OCI-M2 (cell line): ENCODE results near the gene KRT40.
"Not testable (repeated sequence)": the region's sequence is repeated elsewhere in the genome, so short reads cannot be mapped to it uniquely, and the experiment has no call there.

ENCODE experiments used
- DNase-seq: peaks from one replicate; lab custom pipeline; 2025; ENCODE audit not compliant: unreplicated experiment; lab: John Stamatoyannopoulos, UW

KRT40 gene

DNA sequence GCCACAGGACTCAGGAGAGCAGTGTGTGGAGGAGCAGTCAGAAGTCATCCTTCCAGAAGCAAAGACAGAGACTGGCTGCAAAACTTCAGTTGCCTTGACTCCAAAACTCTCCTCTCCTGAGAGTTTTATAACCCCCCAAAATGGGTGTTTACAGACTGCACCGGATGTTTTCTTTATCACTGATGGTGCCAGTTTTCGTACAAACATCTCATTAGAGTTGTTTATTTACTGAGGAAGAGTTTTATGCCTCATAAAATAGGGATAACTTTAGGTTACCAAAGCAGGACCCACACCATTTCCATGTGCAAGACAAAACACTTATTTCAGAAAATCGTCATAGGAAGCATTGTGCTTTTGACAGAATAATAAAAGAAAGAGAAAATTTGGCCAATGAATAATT, at the start of gene KRT40:
KRT40 (minus strand) TSS at position 101 of the 400 bp plus-strand sequence; CDS start at position 48, 53 bp downstream.
- DNase-seq: no peak

DNA sequence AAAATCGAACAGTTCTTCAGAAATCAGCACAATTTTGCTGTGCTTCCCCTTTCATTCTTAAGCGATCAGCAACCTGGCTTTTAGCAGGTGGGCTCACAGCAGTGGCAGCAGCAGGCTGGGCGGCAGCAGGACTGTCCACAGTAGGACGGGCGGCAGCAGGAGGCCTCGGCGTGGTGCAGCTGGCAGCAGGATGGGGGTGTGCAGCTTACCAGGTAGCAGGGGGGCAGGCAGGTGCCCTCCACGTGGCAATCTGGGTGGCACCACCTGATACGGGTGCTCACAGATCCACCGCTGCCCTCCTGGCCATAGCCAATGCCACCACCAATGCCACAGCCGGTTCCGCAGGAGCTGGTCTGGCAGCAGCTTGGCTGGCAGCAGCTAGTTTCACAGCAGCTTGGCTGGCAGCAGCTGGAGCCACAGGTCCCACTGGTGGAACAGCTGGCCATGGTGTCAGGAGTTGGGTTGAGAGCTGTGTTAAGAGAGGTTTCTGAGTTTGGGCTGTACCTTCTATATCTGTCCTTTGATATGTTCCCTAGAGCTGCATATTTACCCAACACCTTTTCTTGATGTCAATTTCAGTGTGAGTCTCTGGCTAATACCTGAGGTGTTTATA, 45.6 kb upstream of the KRT40 start, which contains the start of gene KRTAP1-4:
KRTAP1-4 (minus strand) TSS at position 563 of the 613 bp plus-strand sequence; CDS start at position 446, 117 bp downstream.
- no peak for DNase-seq

DNA sequence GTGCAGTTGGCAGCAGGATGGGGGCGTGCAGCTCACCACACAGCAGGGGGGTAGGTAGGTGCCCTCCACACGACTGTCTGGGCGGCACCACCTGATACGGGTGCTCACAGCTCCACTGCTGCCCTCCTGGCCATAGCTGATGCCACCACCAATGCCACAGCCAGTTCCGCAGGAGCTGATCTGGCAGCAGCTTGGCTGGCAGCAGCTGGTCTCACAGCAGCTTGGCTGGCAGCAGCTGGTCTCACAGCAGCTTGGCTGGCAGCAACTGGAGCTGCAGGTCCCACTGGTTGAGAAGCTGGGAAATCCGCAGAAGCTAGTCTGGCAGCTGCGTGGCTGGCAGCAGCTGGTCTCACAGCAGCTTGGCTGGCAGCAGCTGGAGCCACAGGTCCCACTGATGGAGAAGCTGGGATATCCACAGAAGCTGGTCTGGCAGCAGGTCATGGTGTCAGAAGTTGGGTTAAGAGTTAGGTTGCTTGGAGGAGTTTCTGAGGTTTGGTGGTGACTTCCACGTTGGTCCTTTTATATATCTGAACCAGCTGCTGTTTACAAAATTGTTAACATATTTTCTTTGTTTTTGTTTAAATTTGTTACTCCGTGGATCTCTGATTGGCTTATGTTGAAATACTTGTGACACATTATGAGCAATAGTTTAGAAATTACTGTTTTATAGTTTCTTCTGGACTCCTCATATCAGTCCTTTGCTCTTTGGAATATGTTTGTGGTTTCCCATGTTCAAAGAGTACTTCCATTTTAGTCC, 42.8 kb upstream of the KRT40 start, which contains the start of gene KRTAP1-5:
KRTAP1-5 (minus strand) TSS at position 494 of the 757 bp plus-strand sequence; CDS start at position 441, 53 bp downstream.
- DNase-seq: no peak

DNA sequence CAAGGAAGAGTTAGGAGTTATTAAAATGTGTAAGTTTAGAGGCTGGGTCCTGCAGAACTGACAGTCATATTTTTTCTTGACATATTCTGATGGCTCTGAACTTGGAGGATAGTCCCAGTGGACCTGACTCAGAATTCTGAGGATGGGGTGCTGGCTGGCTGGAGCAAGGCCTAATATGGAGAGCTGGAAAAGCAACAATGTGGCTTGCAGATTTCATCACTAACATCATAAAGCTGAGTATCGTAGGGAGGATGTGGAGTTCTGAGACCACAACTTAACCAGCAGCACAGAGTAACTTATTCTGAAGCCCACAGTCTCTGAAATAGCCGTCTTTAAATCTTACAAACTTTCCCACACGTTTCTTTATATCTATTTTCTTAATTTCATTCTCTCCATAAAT, 40.6 kb upstream of the KRT40 start:
- no peak for DNase-seq

DNA sequence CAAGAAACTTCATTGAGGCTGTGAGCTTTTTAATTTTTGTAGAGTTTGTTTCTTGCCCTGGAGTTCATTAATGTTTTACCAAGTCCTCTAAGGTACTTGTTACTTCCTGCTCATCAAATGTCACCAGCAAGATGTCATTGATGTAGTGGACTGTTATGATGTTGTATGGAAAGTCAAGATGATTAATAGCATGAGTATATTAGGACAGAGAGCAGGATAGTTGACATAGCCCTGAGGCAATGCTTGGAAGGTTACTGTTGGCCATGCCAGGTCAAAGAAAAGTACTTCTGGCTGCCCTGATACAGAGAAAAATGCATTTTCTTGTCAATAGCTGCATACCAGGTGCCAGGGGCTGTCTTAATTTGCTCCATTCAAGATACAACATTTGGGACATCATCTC, 36.2 kb upstream of the KRT40 start:
- no peak for DNase-seq

DNA sequence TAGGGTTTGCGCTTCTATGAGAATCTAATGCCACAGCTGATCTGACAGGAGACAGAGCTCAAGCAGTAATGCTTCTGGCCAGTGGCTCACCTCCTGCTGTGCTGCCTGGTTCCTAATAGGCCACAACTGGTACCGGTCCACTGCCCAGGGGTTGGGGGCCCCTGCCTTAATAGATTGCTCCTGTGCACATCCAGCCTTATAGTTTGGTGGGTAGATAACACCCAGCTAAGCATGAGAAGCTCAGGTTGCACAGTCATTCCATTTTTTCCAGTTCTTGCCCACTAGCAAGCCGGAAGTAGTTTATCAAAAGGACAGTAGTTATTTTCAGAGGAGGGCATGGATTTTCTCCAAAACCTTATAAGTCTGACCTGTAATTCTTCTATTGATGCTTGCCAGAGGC, 35.3 kb upstream of the KRT40 start:
- no peak for DNase-seq

DNA sequence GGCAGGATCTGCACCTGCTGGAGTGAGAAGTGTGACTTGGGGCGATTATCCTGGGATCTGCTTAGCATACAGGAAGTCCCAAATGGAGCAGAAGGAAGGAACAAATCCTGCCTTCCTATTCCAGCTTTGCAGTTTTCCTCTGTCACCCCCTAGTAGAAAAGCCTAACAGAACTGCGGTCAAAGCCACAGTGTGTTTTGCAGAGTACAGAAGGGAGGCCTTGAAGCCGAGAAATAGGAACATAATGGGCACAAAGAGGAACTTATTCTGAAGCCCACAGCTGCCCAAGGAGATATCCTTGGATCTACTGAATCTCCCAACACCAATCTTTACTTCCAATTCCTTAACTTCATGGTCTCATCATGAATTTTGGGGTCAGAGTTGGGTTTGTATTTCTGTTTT, 34.4 kb upstream of the KRT40 start:
- no peak for DNase-seq

DNA sequence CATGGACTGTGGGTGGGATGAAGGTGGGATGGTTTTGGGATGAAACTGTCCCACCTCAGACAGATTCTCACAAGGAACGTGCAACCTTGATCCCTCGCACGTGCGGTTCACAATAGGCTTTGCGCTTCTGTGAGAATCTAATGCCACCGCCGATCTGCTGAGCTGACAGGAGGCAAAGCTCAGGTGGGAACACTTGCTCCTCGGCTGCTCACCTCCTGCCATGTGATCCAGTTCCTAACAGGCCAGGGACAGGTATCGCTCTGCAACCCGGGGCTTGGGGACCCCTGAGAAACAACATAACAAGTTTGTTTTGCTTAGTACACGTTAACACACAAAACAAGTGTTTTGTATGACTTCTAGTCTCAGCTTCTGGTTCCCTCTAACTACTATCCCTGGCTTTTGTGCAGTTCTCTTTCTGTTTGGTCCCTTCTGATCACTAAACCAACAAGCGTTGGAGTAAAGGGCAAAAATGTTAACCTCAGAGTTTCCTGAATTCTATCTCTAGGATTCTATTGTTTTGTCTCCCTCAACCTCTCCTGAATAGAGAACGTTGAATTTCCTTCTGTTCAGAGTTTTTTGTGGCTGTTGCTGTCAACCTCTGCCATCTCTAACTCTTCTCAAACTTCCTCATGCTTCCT, 32.6 kb upstream of the KRT40 start:
- no peak for DNase-seq

DNA sequence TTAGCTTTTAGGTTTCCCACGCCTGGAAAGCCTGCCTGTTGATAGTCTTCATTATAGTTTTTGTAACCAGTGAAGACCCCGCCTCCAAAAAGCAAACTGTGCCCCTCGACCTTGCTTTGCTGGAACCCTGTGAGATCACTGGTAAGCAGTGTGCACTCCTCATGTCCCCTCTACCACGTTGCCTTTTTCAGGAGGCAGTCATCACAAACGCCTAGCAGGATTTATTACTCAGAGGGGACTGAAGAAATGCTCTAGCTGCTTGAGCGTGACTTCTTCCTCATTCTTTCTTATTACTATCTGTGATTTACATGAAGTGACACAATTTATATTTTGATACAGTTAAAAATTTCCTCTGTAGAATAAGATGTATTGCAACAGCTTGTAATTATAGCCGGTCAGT, 31.3 kb upstream of the KRT40 start:
- no peak for DNase-seq

DNA sequence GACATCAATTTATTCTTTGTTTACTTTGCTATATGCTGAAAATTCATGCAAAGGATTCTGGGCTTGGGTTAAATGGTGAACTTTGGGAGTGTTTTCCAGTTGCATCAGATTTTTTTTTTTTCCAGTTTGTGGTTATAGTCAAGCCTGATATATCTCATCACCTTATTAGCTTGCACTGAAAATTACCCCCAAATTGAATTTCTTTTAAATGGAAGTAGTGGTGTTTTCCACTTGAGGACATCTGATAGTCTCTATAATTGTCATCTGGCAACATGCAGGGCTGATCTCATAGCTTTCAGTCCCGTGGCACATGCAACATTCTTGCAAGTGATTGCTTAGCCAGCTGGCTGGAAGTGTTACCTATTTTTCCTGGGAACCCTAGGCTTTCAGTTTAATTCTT, 29.5 kb upstream of the KRT40 start:
- DNase-seq: no peak

DNA sequence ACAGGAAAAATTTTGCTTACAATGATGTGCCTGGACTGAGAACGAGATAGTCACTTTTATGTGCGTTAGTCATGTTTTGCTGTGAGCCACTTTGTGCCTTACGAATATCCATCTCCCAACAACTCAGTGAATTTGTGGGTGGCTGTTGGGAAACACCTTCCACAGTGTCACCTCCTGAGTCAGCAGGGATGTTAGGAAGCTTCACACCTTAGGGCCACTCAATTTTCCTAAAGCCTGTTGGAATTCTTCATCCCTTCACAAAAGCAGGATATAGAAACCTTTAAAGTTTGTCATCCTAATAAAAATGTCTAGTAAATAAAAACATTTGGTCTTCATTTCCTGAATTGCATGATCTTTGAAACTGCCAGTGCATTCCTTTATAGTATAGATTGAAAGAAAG, 29.1 kb upstream of the KRT40 start:
- DNase-seq: no peak

DNA sequence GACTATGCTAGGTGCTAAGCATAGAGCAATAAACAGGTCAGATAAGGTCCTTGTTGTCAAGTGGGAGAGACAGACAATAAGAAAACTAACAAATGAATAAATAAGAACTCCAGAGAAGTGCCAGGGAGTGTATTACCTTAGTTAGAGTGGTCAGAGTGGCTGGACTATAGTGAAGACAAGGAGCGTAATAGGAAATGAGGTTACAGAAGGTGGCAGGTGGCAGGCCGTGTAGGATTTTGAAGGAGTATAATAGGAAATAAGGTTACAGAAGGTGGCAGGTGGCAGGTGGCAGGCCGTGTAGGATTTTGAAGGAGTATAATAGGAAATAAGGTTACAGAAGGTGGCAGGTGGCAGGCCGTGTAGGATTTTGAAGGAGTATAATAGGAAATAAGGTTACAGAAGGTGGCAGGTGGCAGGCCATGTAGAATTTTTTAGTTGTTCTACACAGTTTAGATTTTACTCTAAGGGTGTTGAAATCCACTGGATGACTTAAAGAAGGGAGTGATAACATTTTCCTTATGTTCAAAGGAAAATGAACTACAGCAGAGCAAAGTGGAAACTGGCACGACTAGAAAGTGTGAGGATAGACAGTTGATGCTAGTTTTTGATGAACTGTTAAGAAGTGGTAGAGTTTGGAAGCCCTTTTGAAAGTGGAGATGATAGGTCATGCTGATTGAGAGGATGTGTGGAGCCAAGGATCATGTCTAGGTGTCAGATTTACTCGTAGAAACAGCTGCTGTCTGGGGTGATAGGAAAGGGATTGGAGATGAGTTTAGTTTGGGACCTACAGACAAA, 28.4 kb upstream of the KRT40 start:
- DNase-seq: no peak

DNA sequence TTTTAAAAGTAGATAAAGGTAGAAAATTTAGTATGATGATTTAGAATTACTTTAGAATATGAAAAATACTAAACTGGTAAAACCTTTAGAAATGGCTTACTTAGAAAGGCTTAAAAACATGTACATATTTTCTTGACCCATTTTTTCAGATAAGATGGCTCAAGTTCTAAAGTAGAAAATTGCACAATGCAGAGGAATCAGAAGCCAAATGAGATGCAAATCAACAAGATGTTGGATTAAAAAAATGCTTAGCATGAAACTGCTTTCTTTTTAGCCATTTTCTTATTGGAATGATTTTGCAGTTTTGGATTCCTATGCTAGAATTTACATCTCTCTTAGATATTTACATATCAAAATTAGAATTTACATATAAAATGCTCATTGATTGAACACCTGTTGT, 26.3 kb upstream of the KRT40 start:
- no peak for DNase-seq

DNA sequence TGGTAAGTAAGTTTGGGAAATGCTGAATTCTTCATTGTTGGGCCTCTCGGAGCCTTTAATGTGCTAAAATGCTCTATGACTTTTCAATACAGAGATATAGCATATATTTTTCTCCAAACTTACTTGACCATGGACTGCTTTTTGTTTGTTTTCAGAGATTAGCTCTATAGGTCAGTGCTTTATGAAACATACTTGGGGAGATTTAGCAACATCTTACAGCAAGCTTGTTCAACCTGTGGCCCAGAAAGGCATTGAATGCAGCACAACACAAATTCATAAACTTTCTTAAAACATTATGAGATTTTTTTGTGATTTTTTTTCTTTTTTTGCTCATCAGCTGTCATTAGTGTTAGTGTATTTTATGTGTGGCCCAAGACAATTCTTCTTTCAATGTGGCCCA, 25.8 kb upstream of the KRT40 start:
- DNase-seq: no peak

DNA sequence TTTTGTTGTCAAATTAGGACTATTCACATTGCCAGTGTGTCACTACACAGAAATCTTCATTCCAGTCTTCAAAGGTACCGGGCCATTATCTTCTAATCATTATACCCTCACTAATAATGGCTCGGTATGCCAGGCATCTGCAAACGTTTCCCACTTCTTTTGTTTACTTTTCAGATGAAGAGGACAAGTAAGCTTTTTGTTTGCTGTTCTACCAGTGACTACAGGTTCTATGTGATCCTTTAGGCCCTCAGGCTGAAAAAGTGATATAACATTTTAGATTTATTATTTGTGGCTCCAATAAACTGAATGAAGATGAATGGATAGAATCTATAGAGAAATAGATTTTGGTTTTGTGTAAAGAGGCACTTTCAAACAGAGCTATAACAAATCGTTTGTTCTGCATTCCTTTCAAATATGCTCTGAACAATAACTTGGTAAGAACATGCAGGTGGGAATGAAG, 25.2 kb upstream of the KRT40 start:
- no peak for DNase-seq

DNA sequence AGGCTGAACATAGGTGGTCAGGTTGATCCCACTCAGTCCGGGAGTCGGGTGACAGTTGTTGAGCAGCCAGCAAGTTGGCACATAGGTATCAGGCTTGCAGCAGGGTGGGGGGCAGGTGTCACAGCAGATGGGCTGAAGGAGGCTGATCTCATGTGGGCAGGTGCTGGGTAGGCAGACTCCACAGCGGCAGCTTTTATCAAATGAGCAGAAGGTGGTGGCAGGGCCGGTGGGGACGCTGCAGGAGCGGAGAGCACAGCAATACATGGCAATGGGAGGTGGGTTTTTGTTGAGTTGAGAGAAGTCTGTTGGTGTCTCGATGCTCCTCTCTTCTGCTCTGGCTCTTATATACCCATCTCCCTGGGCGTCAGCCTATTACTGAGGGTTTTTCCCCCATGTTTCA, 24.7 kb upstream of the KRT40 start, which contains the start of gene KRTAP3-1:
KRTAP3-1 (minus strand) TSS at position 318 of the 400 bp plus-strand sequence; CDS start at position 264, 54 bp downstream.
- DNase-seq: no peak

DNA sequence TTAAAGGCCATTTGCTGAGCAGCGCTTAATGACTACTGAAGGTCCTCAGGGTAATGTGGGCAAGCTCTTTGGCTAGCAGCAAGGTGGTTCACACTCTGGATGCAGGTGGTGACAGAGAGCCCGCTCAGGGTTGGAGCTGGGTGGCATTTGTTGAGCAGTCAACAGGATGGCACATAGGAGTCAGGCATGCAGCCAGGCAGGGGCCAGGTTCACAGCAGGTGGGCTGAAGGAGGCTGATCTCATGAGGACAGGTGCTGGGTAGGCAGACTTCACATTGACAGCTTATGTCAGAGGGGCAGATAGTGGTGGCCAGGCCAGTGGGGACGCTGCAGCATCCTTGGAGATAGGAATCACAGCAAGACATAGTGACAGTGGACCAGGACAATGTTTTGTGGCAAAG, 20.3 kb upstream of the KRT40 start:
- no peak for DNase-seq

DNA sequence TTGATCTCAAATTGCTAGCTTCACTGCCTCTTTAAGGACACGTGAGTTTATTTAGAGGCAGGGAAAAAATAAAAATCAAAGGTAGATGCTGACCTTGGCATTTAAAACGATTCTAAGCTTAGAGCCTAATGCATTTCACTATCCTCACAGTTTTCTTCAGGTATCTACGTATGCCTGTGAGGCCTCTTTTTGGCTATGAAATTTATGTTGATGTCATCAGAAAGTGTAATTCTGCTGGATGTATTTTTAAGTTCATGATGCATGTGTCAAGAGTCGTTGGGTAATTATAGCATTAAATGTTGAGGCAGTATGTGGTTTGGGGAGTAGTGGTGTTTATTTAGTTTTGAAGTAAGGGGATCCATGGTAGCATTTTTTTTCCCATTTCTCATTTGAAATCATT, 19.8 kb upstream of the KRT40 start:
- no peak for DNase-seq

DNA sequence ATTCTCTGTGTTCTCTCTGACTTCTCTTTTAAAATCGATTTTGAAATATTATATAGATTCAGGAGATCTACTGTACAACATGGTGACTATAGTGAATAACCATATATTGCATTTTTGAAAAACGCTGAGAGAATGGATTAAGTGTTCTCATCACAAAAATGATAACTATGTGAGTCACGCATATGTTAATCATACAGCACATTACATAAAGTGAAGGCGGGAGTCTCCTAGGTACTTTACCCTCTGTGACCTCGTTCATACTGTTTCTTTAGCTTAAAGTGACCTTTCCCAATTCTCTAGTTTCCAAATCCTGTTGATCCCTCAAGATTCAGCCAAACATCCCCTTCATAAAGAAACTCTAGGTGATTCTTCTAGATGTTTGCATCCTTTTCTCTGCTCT, 18.7 kb upstream of the KRT40 start:
- DNase-seq: no peak

DNA sequence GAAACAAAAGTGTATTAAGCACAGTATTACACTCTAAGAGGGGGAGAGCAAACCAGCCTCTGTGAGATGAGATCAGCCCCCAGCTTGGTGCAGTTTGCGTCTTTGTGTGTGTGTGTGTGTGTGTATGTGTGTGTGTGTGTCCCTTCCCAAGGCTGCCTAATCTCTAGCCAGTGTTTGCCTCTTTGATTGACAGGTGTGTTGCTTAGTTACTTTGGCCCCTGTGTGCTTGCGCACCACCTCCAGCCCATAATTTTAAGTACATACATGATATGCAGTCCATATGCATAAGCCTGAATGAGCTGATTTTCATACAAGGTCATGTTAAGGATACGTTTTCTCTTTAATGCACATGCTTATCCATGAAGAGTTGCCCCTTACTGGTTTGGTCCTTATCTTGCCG, 17.7 kb upstream of the KRT40 start:
- no peak for DNase-seq

DNA sequence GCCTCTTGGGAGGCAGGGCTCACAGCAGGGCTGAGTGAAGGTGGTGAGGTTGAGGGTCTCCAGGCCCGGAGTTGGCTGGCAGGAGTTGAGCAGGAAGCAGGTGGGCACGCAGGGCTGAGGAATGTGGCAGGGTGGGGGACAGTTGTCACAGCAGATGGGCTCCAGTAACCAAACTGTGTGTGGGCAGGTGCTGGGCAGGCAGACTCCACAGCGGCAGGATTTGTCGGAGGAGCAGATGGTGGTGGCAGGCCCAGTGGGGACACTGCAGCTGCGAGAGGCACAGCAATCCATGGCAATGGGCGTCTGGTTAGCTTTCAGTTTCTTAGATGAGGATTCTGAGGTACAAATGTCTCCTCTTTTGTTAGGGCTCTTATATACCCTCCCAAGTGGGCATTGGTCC, 15.4 kb upstream of the KRT40 start, which contains the start of gene KRTAP3-2:
KRTAP3-2 (minus strand) TSS at position 344 of the 400 bp plus-strand sequence; CDS start at position 291, 53 bp downstream.
- DNase-seq: not testable (repeated sequence)
